HL-60 (cell line): ENCODE data around the gene PLPP3.

Source experiments
- DNase-seq, 2 experiments: peaks; one replicate each; pipeline ENCODE4 v3.0.0-alpha.2; 2010 to 2020; ENCODE audit warnings: low read depth in 1 of 2, low spot score in 1 of 2
- H3K27ac ChIP-seq: fragments of 250-450 bp; sonication (Bioruptor Pico); replicated peaks from 2 replicates; pipeline ENCODE4 v1.5.1; 2020; ENCODE audit warnings: mild to moderate bottlenecking, moderate library complexity
- H3K27me3 ChIP-seq: fragments of 250-450 bp; sonication (Bioruptor Pico); 2 replicates; pipeline ENCODE4 v1.5.1; 2021; ENCODE audit warnings: mild to moderate bottlenecking, moderate library complexity; ENCODE audit not compliant: insufficient read depth, poor library complexity, severe bottlenecking
- H3K4me3 ChIP-seq: replicated peaks from 2 replicates; pipeline ENCODE4 v1.5.1; 2011; ENCODE audit warnings: mild to moderate bottlenecking, control low read depth, low read length; ENCODE audit not compliant: insufficient read depth
- GABPA ChIP-seq: IDR thresholded peaks from 2 replicates; pipeline ENCODE4 v1.6.1; 2012; ENCODE audit warnings: low read depth
- POLR2AphosphoS5 ChIP-seq: IDR thresholded peaks from 2 replicates; pipeline ENCODE4 v1.6.1; 2012; ENCODE audit warnings: low read depth
- SPI1 ChIP-seq: IDR thresholded peaks from 2 replicates; pipeline ENCODE4 v1.6.1; 2012; ENCODE audit warnings: low read depth, mild to moderate bottlenecking, borderline replicate concordance
- TF ChIP-seq, protein P1 (sequence below): IDR thresholded peaks from one replicate; pipeline ENCODE4 v1.5.1; 2011; ENCODE audit warnings: low read length, control low read depth, inconsistent platforms; ENCODE audit not compliant: insufficient read depth
- TF ChIP-seq, protein P2 (sequence below): IDR thresholded peaks from 2 replicates; pipeline ENCODE4 v1.6.1; 2012; ENCODE audit warnings: low read depth; ENCODE audit not compliant: insufficient replicate concordance

The PLPP3 gene

DNA sequence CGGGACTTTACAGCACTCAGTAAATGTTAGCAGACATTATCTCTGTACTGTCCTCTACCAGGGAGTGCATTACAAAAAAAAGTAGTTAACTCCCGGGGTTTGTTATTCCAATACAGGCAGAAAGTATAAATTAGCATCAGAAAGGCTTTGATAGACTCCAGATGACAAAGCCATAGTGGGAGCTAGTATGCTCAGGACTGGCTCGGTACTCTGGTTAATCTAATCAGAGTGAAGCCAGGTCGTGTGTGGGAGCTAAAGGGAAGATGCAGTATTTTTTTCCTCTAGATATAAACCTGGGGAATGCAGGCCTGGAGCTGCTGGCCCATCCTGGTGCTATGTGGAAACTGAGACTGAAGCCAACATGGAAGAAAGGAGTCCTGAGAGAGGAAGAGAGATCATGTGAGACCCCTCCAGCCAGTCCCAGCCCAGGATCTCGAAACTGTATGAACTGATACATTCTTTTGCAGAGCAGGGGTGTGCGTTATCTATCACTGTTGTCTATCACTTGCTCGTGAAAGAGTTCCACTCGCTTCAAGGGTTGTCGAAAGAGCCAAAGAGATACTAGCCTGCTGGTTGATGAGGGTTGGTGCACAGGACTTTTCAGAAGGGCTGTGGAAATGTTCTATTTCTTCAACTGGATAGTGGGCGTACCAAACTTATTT lies 125.8 kb downstream of the PLPP3 start:
- H3K27ac ChIP-seq, result no peak overlapping the region
- no peak for DNase-seq
- no peaks in the 10 kb centered on the region for H3K27me3 ChIP-seq
- TF ChIP-seq GABPA (no peak), POLR2AphosphoS5 (no peak), SPI1 (no peak)
- TF ChIP-seq, protein P1, sequence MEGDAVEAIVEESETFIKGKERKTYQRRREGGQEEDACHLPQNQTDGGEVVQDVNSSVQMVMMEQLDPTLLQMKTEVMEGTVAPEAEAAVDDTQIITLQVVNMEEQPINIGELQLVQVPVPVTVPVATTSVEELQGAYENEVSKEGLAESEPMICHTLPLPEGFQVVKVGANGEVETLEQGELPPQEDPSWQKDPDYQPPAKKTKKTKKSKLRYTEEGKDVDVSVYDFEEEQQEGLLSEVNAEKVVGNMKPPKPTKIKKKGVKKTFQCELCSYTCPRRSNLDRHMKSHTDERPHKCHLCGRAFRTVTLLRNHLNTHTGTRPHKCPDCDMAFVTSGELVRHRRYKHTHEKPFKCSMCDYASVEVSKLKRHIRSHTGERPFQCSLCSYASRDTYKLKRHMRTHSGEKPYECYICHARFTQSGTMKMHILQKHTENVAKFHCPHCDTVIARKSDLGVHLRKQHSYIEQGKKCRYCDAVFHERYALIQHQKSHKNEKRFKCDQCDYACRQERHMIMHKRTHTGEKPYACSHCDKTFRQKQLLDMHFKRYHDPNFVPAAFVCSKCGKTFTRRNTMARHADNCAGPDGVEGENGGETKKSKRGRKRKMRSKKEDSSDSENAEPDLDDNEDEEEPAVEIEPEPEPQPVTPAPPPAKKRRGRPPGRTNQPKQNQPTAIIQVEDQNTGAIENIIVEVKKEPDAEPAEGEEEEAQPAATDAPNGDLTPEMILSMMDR, result no peak
- TF ChIP-seq, protein P2, sequence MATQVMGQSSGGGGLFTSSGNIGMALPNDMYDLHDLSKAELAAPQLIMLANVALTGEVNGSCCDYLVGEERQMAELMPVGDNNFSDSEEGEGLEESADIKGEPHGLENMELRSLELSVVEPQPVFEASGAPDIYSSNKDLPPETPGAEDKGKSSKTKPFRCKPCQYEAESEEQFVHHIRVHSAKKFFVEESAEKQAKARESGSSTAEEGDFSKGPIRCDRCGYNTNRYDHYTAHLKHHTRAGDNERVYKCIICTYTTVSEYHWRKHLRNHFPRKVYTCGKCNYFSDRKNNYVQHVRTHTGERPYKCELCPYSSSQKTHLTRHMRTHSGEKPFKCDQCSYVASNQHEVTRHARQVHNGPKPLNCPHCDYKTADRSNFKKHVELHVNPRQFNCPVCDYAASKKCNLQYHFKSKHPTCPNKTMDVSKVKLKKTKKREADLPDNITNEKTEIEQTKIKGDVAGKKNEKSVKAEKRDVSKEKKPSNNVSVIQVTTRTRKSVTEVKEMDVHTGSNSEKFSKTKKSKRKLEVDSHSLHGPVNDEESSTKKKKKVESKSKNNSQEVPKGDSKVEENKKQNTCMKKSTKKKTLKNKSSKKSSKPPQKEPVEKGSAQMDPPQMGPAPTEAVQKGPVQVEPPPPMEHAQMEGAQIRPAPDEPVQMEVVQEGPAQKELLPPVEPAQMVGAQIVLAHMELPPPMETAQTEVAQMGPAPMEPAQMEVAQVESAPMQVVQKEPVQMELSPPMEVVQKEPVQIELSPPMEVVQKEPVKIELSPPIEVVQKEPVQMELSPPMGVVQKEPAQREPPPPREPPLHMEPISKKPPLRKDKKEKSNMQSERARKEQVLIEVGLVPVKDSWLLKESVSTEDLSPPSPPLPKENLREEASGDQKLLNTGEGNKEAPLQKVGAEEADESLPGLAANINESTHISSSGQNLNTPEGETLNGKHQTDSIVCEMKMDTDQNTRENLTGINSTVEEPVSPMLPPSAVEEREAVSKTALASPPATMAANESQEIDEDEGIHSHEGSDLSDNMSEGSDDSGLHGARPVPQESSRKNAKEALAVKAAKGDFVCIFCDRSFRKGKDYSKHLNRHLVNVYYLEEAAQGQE, result no peak
- no peak overlapping the region for H3K4me3 ChIP-seq

DNA sequence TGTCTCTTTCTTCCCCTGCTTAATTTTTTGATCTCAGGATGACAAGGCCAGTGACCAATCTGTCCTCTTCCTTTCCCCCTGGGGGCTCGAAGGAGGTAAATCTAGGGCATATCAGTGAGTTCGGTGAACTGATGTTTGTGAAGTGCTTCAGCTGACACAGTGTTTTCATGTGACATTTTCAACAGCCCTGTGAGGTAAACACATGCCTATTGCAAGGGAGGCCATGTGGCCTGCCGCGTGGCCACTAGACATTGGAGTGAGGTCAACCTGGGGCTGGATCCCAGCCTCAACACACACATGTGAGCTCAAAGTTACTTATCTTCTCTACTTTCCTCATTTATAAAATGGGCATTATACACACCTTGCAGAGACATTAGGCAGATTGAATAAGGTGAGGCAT lies 126.3 kb downstream of the PLPP3 start:
- no peak for DNase-seq
- H3K4me3 ChIP-seq, result no peak overlapping the region
- no peak overlapping the region for H3K27ac ChIP-seq

DNA sequence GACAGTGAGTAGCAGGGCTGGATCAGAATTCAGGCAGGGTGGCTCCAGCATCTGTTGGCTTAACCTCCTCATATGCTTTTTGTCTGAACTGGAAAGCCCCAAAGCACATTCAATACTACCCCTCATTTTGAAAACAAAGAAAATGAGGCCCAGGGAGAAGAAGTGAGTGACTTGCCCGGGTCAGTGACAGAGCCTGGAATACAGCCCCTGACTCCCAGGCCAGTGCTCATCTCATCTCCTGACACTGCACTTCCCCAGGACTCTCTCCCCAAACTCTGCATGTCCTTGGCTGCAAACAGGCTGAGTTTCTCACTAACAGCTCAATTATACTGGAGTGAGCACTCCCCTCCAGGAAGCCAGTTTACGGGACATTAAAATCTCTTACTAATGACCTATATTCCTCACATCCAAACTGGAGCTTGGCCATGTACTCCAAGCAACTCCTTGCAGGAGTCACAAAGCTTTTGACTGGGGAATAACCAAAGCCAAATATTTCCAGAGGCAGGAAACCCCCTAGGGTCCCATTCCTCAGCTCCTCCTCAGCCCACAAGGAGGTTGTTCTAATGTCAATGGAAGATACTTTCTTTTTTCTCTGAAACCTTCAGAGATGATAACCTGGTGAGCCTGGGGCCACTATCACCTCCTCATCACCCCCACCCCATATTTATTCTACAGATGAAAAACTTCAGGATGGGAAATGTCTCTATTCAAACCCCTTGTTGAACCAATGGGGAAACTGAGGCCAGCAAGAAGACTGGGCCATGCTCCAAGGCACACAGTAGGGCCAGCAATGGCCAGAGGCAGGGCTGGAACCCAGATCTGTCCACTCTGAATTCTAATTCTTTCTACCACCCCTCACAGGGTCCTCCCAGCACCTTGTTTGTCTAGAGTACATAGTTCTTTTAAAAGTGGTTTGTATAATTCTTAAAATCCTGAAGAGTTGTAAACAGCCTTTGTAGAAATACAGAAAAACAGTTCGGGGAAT lies 127.0 kb downstream of the PLPP3 start:
- H3K27ac ChIP-seq, result no peak overlapping the region
- no peaks in the 10 kb centered on the region for H3K27me3 ChIP-seq
- no peak overlapping the region for H3K4me3 ChIP-seq
- no peak for DNase-seq
- TF ChIP-seq POLR2AphosphoS5, result no peak
- TF ChIP-seq SPI1, result no peak
- TF ChIP-seq, protein P1, result no peak
- TF ChIP-seq GABPA, result no peak
- TF ChIP-seq, protein P2, result no peak

More for the DNA sequence above, 126.3 kb downstream of the PLPP3 start:
- no peak for TF ChIP-seq SPI1
- TF ChIP-seq, protein P1, result no peak
- no peak for TF ChIP-seq POLR2AphosphoS5
- no peak for TF ChIP-seq GABPA
- no peaks in the 10 kb centered on the region for H3K27me3 ChIP-seq
